AG04449 (cell line): ENCODE results near the gene ZNRF2.

Source experiments
- CTCF ChIA-PET: fragments of 350-600 bp; formaldehyde crosslinking; extraction: SDS; loops from one replicate; lab custom pipeline; 2021; ENCODE audit warnings: antibody characterized with exemption; lab: Yijun Ruan, JAX
- POLR2A ChIA-PET: fragments of 400-600, 350-600 bp; formaldehyde crosslinking; extraction: SDS; loops from one replicate; lab custom pipeline; 2020; ENCODE audit warnings: antibody characterized with exemption, inconsistent platforms; lab: Yijun Ruan, JAX
- DNase-seq: peaks from one replicate; pipeline ENCODE4 v3.0.0-alpha.2; 2010; ENCODE audit warnings: low read depth, low spot score
- H3K4me3 ChIP-seq: 2 replicates; pipeline ENCODE4 v1.5.1; 2011; ENCODE audit warnings: low read depth, mild to moderate bottlenecking, control low read depth, low read length
- TF ChIP-seq, protein P1 (sequence below): IDR thresholded peaks from one replicate; pipeline ENCODE4 v1.5.1; 2011; ENCODE audit warnings: mild to moderate bottlenecking, moderate library complexity, low read length, control low read depth, inconsistent platforms; ENCODE audit not compliant: insufficient read depth; ENCODE audit errors: missing control alignments

Gene ZNRF2

DNA sequence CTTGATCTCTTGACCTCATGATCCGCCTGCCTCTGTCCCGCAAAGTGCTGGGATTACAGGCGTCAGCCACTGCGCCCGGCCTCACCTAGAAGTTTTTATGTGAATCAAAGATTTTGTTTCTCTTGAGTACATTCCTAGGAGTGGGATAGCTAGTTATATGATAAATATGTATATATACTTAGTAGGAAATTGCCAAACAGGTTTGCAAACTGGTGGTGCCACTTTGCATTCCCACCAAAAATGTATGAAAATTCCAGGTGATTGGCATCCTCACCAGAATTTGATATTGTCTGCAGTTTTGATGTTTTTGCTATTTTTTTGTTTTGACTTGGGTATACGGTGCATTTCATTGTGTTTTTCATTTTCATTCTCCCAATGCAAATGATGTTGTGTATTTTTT is 107.4 kb downstream of the ZNRF2 start:
- CTCF ChIA-PET = no interaction called here
- H3K4me3 ChIP-seq = no peak overlapping the region
- TF ChIP-seq, protein P1, sequence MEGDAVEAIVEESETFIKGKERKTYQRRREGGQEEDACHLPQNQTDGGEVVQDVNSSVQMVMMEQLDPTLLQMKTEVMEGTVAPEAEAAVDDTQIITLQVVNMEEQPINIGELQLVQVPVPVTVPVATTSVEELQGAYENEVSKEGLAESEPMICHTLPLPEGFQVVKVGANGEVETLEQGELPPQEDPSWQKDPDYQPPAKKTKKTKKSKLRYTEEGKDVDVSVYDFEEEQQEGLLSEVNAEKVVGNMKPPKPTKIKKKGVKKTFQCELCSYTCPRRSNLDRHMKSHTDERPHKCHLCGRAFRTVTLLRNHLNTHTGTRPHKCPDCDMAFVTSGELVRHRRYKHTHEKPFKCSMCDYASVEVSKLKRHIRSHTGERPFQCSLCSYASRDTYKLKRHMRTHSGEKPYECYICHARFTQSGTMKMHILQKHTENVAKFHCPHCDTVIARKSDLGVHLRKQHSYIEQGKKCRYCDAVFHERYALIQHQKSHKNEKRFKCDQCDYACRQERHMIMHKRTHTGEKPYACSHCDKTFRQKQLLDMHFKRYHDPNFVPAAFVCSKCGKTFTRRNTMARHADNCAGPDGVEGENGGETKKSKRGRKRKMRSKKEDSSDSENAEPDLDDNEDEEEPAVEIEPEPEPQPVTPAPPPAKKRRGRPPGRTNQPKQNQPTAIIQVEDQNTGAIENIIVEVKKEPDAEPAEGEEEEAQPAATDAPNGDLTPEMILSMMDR = no peak
- POLR2A ChIA-PET = no interaction called here
- no peak for DNase-seq

DNA sequence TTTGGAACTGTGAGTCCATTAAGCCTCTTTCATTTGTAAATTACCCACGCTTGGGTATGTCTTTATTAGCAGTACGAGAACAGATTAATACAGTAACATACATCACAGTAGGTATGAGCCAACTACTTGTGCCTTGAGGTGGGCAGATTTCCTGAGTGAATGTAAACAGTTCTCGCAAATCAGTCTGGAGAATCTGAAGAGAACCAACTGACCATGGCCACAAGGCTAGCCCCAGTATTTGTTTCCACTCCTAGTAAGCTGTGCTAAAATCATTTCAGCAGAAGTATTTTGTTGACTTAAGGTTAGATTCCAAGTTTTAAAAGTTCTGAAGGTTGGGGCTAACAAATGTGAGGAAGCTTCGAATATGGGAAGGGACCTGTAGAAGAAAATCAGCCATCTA is 111.3 kb downstream of the ZNRF2 start:
- no peak overlapping the region for H3K4me3 ChIP-seq
- DNase-seq = no peak
- TF ChIP-seq, protein P1 = no peak
- CTCF ChIA-PET = interaction anchor here (1.3 to 1.5 kb wide), 2 partner anchors 93 to 117 kb away, joined by 3 to 8 read pairs; no protein-coding TSS in a partner anchor
- POLR2A ChIA-PET = no interaction called here

DNA sequence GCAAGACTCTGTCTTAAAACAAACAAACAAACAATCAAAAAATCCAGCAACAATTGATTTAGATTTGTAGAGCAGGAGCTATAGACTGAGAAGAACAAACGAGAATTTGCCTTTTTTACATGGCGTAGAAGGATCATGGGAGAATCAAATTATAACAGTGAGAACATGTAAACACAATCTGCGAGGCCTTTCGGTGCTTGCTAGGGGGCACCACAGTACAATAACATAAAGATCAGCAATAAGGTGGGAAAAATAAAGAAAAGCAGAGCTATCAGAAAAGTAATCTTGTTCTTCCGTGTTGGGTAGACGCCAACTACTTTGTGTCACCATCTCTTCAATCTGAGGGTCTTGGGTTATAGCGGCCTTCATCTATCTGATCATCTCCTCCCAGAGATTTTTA is 112.0 kb downstream of the ZNRF2 start:
- no peak overlapping the region for H3K4me3 ChIP-seq
- ChIA-PET CTCF (interaction anchor here (0.7 to 1.5 kb wide), 5 partner anchors 13 to 169 kb away, joined by 3 to 8 read pairs (median 3); no protein-coding TSS in a partner anchor), POLR2A (no interaction called here)
- DNase-seq = no peak
- TF ChIP-seq, protein P1 = no peak

DNA sequence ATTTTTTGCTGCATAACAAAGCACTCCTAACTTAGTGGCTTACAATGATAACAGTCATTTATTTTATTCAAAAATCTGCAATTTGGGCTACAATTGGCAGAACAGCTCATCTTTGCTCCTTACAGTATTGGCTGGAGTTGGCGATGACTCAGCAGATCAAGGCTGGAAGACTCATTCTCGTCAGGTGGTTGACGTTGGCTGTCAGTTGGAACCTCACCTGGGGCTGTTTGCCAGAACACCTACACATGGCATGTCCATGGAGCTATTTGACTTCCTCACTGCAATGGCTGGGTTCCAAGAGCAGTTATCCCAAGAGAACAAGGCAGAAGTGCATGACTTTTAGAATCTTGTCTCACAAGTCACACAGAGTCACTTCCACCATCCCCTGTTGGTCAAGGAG is 119.1 kb downstream of the ZNRF2 start:
- H3K4me3 ChIP-seq = no peak overlapping the region
- no peak for DNase-seq
- ChIA-PET POLR2A (no interaction called here), CTCF (interaction anchor here (0.9 to 2.5 kb wide), 3 partner anchors 9 to 129 kb away, joined by 3 to 10 read pairs (median 4); no protein-coding TSS in a partner anchor)
- TF ChIP-seq, protein P1 = no peak

DNA sequence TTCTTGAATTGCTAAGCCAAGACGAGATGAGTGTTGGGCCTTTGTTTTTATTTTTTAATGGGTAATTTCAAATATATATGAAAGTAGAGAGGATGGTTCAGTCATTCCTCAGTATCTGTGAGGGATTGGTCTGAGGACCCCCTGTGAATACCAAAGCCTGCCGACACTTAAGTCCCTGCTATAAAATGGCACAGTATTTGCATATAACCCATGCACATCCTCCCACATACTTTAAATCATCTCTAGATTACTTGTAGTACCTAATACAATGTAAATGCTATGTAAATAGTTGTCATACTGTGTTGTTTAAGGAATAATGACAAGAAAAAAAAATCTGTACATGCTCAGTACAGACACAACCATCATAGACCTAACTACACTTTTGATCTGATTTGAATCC is 120.8 kb downstream of the ZNRF2 start:
- ChIA-PET POLR2A (no interaction called here), CTCF (interaction anchor here (2.5 kb wide), 1 partner anchor 7 kb away, joined by 10 read pairs; no protein-coding TSS in a partner anchor)

DNA sequence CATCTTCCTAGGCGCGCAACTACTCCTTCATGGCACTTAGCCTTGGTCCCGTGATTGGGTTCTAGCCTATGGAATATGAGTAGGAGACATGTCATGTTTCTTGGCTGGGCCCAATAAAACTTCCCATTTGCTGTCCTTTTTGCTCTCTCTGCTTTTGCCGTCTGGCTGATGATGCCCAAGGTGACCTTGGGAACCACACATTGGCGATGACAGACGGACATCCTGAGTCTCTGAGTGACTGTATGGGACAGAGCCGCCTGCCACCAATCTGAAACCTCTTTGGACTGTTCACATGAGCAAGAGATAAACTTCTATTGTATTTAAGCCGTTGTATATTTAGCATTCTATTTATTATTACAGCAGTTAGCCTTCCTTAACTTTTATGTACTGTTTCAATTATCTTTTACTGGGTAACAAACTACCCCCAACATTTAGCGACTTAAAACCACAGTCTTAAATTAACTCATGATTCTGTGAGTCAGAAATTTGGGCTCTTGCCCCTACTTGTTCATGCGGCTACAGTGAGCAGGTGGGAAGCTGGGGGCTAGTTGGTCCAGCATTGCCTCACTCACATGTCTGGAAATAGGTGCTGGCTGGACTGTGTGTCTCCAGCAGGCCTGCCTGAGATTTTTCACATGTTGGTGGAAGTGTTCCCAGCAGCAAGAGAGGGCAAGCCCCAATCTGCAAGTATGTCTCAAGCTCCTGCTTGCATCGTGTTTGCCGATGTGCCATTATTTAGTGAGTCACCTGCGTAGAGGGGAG is 122.4 kb downstream of the ZNRF2 start:
- H3K4me3 ChIP-seq = no peak overlapping the region
- DNase-seq = no peak
- CTCF ChIA-PET = interaction anchor here (1.2 to 7.3 kb wide), 2 partner anchors 132 to 223 kb away, joined by 3 to 166 read pairs; no protein-coding TSS in a partner anchor
- POLR2A ChIA-PET = no interaction called here
- TF ChIP-seq, protein P1 = no peak

More for the DNA sequence above, 120.8 kb downstream of the ZNRF2 start:
- no peak overlapping the region for H3K4me3 ChIP-seq
- TF ChIP-seq, protein P1 = no peak
- no peak for DNase-seq
